Nasal cavity respiratory epithelium epithelial cell of viscerocranial mucosa (primary cell): ENCODE data around the gene RASSF4. TPM values are rescaled to one million over a fixed set of nuclear protein-coding genes. Genes with fewer than 3 reads are reported as not detected.

ENCODE experiments used
- total RNA-seq: library from RNA; depleted of rRNA; stranded (reverse); fragments of >200 nt; gene quantifications from 2 replicates; pipeline ENCODE4 v1.2.3, GENCODE V29; 2014

RASSF4 gene
- under 0.01 and 3.5 TPM in 2 replicates for total RNA-seq

GRCh38 chr10:44959247-44960087 is at the start of gene RASSF4:
RASSF4 (plus strand) TSS chr10:44959802; CDS start chr10:44970203, 10,401 bp downstream.

GRCh38 chr10:44911081-44911540 is 48.5 kb upstream of the RASSF4 start, which contains the start of gene TMEM72:
TMEM72 (plus strand) TSS chr10:44911337; CDS start chr10:44911513, 176 bp downstream.

DNA sequence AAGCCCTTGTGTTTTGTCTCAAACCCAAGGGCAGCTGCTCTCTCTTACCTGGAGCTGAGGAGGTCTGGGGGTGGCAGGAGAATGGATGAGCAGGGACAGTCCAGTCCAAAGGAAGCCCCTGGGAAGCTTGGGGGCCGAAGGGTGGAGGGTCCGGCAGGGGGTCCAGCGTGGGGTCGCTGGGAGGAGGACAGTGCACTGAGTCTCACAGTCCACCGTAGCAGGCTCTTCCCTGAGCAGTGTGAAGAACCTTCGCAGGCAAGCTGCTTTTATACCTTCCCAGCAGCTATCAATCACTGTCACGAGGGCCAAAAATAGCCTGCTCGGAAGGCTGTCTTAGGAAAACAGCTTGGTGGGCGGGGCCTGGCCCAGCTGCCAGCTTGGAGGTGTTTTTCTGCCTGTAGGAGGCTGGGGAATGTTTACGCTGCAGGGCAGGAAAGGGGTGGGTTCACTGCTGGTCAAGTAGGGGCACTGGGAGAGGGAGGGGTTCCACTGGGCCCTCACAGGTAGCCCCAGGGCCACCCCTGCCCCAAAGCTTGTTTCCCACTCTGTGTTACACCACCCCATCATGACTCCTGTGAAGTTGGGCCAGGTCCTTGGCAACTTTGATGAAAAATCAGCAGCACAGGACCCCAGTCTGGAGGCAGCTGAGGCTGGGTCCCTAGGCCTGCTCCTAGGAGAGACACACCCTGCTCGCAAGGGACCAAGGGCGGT is 19.1 kb downstream of the RASSF4 start, which contains the start of gene DEPP1:
Gene DEPP1, minus strand, starts transcription at position 240 of the 711 bp plus-strand sequence. CDS start 779 bp downstream, outside the sequence.

DNA sequence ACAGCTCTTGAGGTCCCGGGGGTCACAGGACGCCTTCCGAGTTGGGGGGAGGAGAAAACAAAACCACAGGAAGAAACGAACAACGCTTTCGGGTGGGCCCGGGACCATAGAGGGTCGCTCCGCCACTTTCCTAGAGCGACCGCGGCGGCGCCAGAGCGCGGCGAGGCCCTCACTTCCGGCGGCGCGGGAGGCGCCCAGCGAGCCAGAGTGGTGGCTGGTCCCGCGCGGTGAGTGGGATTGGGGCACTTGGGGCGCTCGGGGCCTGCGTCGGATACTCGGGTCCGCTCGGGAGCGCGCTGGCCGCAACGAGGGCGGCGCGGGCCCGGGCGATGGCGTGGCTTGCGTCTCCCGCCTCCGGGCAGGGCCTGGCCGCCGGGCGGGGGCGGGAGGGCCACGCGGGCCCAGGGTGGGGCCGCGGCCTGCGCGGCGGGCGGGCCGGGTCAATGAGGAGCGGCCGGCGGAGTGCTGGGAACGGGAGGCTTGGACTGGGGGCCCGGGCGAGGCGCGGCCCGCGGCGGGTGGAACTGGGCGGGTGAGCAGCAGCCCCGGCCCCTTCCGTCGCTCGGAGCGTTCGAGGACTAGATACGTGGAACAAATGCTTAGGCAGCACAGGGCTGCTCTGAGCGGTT is 41.3 kb downstream of the RASSF4 start, which contains the start of gene ZNF22:
Gene ZNF22, plus strand, starts transcription at position 172 of the 629 bp plus-strand sequence. CDS start 2,446 bp downstream, outside the sequence.

Other genes with a start within 250 kb of the RASSF4 start
- not detected in 2 replicates for gene TMEM72, start 48.5 kb upstream of the RASSF4 start, total RNA-seq
- 0.68 and 3.7 TPM in 2 replicates for gene DEPP1, start 19.0 kb downstream of the RASSF4 start, total RNA-seq
- gene ZNF22, start 41.1 kb downstream of the RASSF4 start, total RNA-seq: 10.0 and 10.9 TPM in 2 replicates